Muscle layer of colon (tissue), 2 donors: ENCODE measurements around the gene KSR2.

Experiments
- H3K27ac ChIP-seq: one replicate; pipeline ENCODE4 v1.7.0; 2013; ENCODE audit warnings: low read depth, mild to moderate bottlenecking, low read length, moderate library complexity
- H3K27me3 ChIP-seq, 2 donors: one replicate each; pipeline ENCODE4 v1.7.0; 2013; ENCODE audit warnings: low read length in 2 of 2, mild to moderate bottlenecking in 2 of 2; ENCODE audit not compliant: insufficient read depth in 2 of 2, control insufficient read depth in 1 of 2
- H3K36me3 ChIP-seq: one replicate; pipeline ENCODE4 v1.7.0; 2013; ENCODE audit warnings: mild to moderate bottlenecking, low read length; ENCODE audit not compliant: insufficient read depth
- H3K4me1 ChIP-seq: one replicate; pipeline ENCODE4 v1.7.0; 2013; ENCODE audit warnings: mild to moderate bottlenecking, low read length; ENCODE audit not compliant: insufficient read depth
- H3K4me3 ChIP-seq, 2 donors: one replicate each; pipeline ENCODE4 v1.7.0; 2013; ENCODE audit warnings: low read length in 2 of 2, low read depth in 1 of 2, mild to moderate bottlenecking in 1 of 2, moderate library complexity in 1 of 2
- H3K9ac ChIP-seq: one replicate; pipeline ENCODE4 v1.7.0; 2013; ENCODE audit warnings: low read length
- H3K9me3 ChIP-seq: one replicate; pipeline ENCODE4 v1.7.0; 2013; ENCODE audit warnings: mild to moderate bottlenecking, low read length
- donor health status: abdominal sarcoma.
- donor health status: Adenocarcinoma of cecum.

Gene KSR2

DNA sequence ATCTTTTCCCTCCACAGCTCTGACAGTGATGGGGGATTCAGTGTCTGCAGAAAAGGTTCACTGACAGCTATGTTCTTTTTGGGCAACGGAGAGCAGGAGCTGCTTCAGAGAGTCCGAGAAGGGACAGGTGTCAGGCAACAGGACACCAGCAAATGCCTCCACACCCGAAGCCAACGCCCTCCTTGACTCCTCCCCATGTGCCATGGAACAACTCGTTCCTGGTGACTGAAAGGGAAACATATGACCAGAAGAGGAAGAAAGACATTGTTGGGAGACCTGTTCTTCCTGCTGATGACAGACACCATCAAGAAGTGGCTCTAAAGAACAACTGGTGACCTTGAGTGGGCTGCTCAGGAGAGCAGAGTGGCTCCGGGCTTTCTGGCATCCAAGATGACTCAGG is 435.1 kb downstream of the KSR2 start:
- H3K9ac ChIP-seq: no peak overlapping the region
- no peaks in the 10 kb centered on the region for H3K9me3 ChIP-seq
- H3K4me3 ChIP-seq: no peak overlapping the region
- no peaks in the 10 kb centered on the region for H3K4me1 ChIP-seq
- H3K27ac ChIP-seq: no peak overlapping the region
- no peaks in the 10 kb centered on the region for H3K36me3 ChIP-seq
- no peaks in the 10 kb centered on the region for H3K27me3 ChIP-seq

DNA sequence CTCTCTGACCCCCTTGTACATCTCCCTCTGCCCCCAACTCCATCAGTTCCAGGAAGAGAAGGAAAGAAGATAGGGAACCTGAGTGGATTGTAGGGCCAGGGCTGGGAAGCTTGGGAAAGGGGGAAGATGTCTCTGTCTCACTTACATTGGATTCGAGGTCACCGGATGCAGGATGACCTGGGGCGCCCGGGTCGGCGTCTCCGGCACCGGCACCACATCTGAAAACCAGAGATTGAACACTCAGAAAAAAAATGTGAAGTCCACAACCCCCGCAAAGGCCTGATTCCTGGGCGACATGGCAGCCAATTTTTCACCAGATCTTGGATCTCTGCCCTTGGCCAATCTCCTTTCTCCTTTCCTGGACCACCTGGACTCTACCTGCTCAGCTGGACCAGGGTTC is 438.0 kb downstream of the KSR2 start:
- Histone ChIP-seq H3K9me3 (no peaks in the 10 kb centered on the region), H3K36me3 (no peaks in the 10 kb centered on the region), H3K27ac (no peak overlapping the region), H3K4me3 (no peak overlapping the region), H3K9ac (no peak overlapping the region), H3K4me1 (no peaks in the 10 kb centered on the region), H3K27me3 (no peaks in the 10 kb centered on the region)

DNA sequence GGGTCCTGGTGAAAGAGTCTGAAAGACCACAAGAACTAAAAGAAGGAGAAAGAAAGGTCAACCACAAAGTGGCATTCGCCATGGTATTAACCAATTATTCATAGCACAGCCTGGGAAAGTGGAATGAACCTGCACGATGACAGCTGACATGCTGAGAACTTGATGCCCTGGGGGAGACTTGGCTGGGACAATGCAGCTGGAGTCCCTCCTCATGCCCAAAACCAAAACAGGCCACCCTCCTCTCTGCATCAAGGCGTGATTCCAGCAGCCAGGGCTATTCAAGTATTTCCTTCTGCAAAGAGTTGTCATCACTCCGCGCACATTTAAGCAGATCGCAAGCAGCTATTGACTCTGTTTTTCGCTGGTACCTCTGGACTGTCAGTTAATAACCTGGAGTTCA is 440.3 kb downstream of the KSR2 start:
- no peaks in the 10 kb centered on the region for H3K36me3 ChIP-seq
- no peaks in the 10 kb centered on the region for H3K27me3 ChIP-seq
- H3K4me1 ChIP-seq: no peaks in the 10 kb centered on the region
- no peaks in the 10 kb centered on the region for H3K9me3 ChIP-seq
- H3K9ac ChIP-seq: no peak overlapping the region
- no peak overlapping the region for H3K4me3 ChIP-seq
- H3K27ac ChIP-seq: no peak overlapping the region

DNA sequence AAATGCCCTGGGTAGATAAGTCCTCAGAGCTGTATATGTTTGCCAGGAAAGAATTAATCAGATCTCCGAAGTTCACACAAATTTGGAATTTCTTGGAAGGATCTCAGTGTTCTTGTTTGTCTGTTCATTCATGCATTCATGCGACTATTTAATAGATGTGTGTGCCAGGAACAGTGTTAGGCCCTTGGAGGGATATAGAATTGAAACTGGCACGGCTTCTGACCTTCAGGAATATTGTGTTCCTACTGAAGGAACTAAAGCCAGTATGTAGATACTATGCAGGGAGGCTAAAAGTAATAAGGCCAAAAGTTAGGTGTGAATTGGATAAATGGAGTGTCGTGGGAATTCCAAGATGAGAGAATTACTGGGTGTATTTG is 441.3 kb downstream of the KSR2 start:
- Histone ChIP-seq H3K27me3 (no peaks in the 10 kb centered on the region), H3K9ac (no peak overlapping the region), H3K4me1 (no peaks in the 10 kb centered on the region), H3K9me3 (no peaks in the 10 kb centered on the region), H3K4me3 (no peak overlapping the region), H3K36me3 (no peaks in the 10 kb centered on the region), H3K27ac (no peak overlapping the region)

DNA sequence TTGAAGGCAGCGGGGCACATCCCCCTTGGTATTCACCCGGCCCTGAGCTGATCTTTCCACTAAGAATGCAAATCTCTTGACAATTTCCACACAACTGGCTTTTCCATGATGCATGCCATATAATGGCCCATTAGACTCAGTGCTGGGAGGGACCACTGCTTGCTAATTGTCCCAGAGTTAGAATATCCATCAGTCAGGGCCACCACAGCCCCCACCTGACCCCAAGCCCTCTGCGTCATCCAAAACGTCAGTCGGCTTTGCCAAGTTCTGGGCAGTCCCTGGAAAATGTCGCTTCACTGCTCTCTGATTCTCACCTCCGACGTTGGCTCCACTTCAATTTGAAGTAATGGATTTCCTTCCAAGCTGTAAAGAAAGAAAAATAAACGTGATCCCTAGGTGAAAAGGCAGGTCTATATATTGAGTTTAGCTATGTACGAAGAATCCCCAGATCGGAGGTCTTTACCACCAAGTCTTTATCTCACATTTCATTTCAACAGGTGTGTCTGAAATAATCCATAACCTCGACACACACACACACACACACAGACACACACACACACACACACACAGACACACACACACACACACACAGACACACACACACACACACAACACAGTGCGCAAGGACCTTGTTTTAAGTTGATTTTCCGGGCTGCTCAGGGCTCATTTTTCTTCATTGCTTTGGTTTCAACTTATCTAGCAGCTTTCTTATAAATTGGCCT is 441.9 kb downstream of the KSR2 start:
- Histone ChIP-seq H3K27ac (no peak overlapping the region), H3K9me3 (no peaks in the 10 kb centered on the region), H3K9ac (no peak overlapping the region), H3K27me3 (no peaks in the 10 kb centered on the region), H3K4me1 (no peaks in the 10 kb centered on the region), H3K4me3 (no peak overlapping the region), H3K36me3 (no peaks in the 10 kb centered on the region)

DNA sequence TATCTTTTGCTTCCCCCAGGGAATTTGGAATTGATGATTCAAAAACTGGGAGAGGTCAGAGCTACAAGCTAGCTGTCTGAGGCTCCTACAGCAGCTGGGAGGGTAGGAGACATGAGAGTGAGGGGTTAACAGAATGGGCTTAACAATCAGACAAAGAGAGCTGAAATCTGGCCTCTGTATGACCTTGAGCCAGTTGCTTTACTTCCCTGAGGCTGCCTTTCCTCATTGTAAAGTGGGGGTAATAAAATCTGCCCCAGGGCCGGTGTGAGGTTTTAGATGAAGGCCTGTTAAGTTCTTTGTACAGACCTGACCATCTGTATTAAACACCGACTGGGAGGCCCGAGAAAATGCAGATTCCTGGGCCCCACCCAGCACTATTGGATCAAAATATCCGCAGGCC is 443.0 kb downstream of the KSR2 start:
- no peaks in the 10 kb centered on the region for H3K36me3 ChIP-seq
- no peak overlapping the region for H3K27ac ChIP-seq
- H3K9ac ChIP-seq: no peak overlapping the region
- no peak overlapping the region for H3K4me3 ChIP-seq
- no peaks in the 10 kb centered on the region for H3K27me3 ChIP-seq
- no peaks in the 10 kb centered on the region for H3K9me3 ChIP-seq
- no peaks in the 10 kb centered on the region for H3K4me1 ChIP-seq

DNA sequence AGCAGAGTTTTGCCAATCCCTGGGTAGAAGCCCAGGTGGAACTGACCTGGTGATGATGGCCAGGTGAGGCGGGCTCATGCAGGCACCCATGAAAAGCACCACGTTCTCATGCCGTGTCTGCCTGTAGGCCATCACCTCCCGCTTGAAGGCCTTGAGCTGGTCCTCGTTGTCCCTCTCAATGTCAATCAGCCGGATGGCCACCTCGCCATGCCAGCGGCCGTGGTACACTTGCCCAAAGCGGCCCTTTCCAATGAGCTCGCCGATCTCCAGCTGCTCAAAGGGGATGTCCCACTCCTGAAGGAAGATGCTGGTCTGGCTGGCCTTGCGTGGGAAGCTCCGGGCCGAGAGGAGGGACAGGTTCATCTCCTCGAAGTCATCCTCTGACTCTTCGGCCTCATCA is 444.0 kb downstream of the KSR2 start:
- no peaks in the 10 kb centered on the region for H3K4me1 ChIP-seq
- no peak overlapping the region for H3K9ac ChIP-seq
- no peak overlapping the region for H3K4me3 ChIP-seq
- H3K9me3 ChIP-seq: no peaks in the 10 kb centered on the region
- no peaks in the 10 kb centered on the region for H3K27me3 ChIP-seq
- no peaks in the 10 kb centered on the region for H3K36me3 ChIP-seq
- no peak overlapping the region for H3K27ac ChIP-seq

DNA sequence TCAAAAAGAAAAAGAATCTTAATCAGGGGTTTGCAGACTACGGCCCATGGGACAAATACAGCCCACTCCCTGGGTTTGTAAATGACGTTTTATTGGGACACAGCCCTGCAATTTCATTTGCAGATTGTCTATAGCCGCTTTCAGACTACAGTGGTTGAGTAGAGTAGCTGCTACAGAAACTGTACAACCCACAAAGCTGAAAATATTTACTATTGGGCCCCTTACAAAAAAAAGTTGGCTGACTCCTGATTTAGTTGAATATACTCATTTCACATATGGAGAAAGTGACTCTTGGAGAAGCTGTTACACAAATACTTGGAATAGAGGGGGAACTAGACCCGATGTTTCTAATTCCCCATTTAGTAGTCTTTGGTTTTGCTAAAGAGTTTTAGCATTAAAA is 444.8 kb downstream of the KSR2 start:
- H3K9me3 ChIP-seq: no peaks in the 10 kb centered on the region
- no peak overlapping the region for H3K9ac ChIP-seq
- H3K36me3 ChIP-seq: no peaks in the 10 kb centered on the region
- H3K4me3 ChIP-seq: no peak overlapping the region
- no peaks in the 10 kb centered on the region for H3K27me3 ChIP-seq
- no peaks in the 10 kb centered on the region for H3K4me1 ChIP-seq
- H3K27ac ChIP-seq: no peak overlapping the region

DNA sequence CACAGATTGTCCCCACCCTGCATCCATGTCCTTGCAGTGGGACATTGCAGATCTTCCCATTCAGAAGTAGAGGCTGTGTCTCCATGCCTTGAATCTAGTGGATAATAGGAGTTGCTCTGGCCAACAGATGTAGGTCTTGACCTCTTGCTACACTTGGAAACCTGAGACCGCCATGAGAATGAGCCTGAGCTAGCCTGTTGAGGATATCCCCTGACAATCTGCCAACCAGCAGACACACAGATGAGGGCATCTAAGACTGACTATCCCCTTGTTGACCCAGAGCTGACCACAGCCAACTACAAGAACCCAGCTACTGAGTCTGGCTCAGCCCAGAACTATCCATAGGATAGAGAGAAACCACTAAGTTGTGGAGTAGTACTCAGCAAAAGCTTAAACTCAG is 446.2 kb downstream of the KSR2 start:
- Histone ChIP-seq H3K36me3 (no peaks in the 10 kb centered on the region), H3K4me3 (no peak overlapping the region), H3K9ac (no peak overlapping the region), H3K27ac (no peak overlapping the region), H3K4me1 (no peaks in the 10 kb centered on the region), H3K9me3 (no peaks in the 10 kb centered on the region), H3K27me3 (no peaks in the 10 kb centered on the region)

DNA sequence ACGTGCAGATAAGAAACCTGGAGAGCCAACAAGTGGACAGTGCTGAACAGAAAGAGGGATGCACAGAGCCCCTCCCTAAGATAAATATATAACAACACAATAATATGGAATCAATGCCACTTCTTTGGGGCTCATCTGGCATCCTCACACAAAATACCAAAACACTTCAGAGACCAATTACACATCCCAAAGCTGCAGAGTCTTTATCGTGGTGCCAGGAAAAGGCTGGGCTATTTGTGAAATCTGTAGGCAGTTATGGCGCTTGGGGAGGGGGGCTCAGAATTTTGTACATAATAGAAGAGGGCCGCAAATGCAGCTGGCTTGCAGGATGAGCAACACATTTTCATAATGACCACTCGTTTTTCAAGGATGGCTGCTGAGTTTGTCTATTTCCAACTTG is 446.9 kb downstream of the KSR2 start:
- Histone ChIP-seq H3K4me3 (no peak overlapping the region), H3K27me3 (no peaks in the 10 kb centered on the region), H3K4me1 (no peaks in the 10 kb centered on the region)

DNA sequence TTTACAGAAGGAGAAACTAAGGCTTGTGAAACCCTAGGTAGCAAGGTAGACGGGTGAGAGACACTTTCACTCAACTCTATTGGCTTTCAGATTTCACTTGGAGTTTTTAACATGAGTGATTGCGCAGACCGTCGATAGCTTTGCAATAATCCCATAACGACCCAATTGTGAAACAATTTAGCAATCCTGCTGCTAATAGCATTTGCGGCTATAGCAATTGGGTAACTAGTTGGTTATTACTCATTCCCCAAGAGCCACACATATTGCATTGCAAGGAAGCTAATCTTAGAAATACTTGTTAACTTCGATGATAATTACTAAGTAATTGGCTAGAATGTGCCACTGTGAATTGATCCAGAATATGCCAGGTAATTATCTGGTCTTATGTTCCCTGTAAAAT is 447.4 kb downstream of the KSR2 start:
- H3K27ac ChIP-seq: no peak overlapping the region
- H3K27me3 ChIP-seq: no peaks in the 10 kb centered on the region
- no peaks in the 10 kb centered on the region for H3K9me3 ChIP-seq
- H3K9ac ChIP-seq: no peak overlapping the region
- H3K4me1 ChIP-seq: no peaks in the 10 kb centered on the region
- H3K36me3 ChIP-seq: no peaks in the 10 kb centered on the region
- H3K4me3 ChIP-seq: no peak overlapping the region

More for the DNA sequence above, 446.9 kb downstream of the KSR2 start:
- H3K27ac ChIP-seq: no peak overlapping the region
- H3K9ac ChIP-seq: no peak overlapping the region
- no peaks in the 10 kb centered on the region for H3K9me3 ChIP-seq
- no peaks in the 10 kb centered on the region for H3K36me3 ChIP-seq

DNA sequence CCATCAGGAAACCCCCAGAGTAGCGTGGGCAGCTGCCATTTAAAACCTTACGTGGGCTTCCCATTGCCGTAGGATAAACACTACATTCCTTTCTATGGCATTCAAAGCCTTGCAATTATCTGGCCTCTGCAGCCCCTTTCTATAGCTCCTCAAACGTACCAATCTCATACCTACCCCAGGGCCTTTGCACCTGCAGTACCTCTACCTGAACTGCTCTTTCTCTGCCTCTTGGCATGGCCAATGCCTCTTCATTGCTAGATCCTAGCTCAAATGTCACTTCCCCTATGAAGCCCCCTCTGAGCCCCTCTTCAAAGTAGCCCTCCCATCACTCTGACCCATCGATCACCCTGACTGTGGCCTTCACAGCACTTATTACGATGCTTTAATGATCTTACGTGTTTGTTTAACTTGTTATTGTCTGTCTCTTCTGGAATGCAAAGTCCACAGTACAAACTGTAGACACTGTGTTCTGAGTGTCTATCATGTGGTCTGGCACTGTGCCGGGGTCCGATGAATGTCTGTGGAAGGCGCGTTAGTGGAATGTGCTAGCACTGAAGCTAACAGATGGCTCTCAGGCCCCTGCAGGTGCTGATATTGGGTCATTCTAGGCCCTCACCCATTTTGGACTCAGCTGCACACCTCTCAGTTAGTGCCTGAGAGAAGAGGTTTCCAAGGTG is 450.1 kb downstream of the KSR2 start:
- no peaks in the 10 kb centered on the region for H3K27me3 ChIP-seq
- no peaks in the 10 kb centered on the region for H3K36me3 ChIP-seq
- H3K9me3 ChIP-seq: no peaks in the 10 kb centered on the region
- no peaks in the 10 kb centered on the region for H3K4me1 ChIP-seq
- no peak overlapping the region for H3K9ac ChIP-seq
- H3K4me3 ChIP-seq: no peak overlapping the region
- H3K27ac ChIP-seq: no peak overlapping the region
